ENCODE measurements around the gene JARID2.

- no peak for TF ChIP-seq POLR2AphosphoS5 (IDR thresholded peaks at IDR 0.05; ENCODE audit: low read depth, low read length)
- TF ChIP-seq CEBPB (IDR thresholded peaks at IDR 0.05; ENCODE audit: low read depth, low read length): no peak
- TF ChIP-seq POLR2A (IDR thresholded peaks at IDR 0.05; ENCODE audit: control extremely low read depth in 1 of 2, low read depth in 2 of 2, low read length in 2 of 2): no peak
- no peak for TF ChIP-seq CTBP2 (IDR thresholded peaks at IDR 0.05; ENCODE audit: borderline replicate concordance, insufficient read depth, insufficient read length, low read length)
- no peak for TF ChIP-seq JUN (IDR thresholded peaks at IDR 0.05; ENCODE audit: low read depth, low read length)
These were observed 120.2 kb downstream of the JARID2 start for GRCh38 chr6:15366003-15366535.
